Skeletal muscle satellite cell (primary cell): Measurements from ENCODE around the gene SAMD4A.
"Not testable (repeated sequence)": the region's sequence is repeated elsewhere in the genome, so short reads cannot be mapped to it uniquely, and the experiment has no call there.

Source experiments
- H3K27me3 ChIP-seq: 2 replicates; pipeline ENCODE4 v1.7.0; 2013; ENCODE audit warnings: low read length; ENCODE audit not compliant: control insufficient read depth, insufficient read depth
- H3K36me3 ChIP-seq: 2 replicates; pipeline ENCODE4 v1.7.0; 2013; ENCODE audit warnings: mild to moderate bottlenecking, control low read depth, low read length; ENCODE audit not compliant: insufficient read depth
- H3K4me1 ChIP-seq: 2 replicates; pipeline ENCODE4 v1.7.0; 2013; ENCODE audit warnings: low read length; ENCODE audit not compliant: control insufficient read depth, insufficient read depth
- H3K4me2 ChIP-seq: 2 replicates; pipeline ENCODE4 v1.7.0; 2013; ENCODE audit warnings: mild to moderate bottlenecking, low read length
- H3K4me3 ChIP-seq: 2 replicates; pipeline ENCODE4 v1.7.0; 2013; ENCODE audit warnings: low read length
- H3K9ac ChIP-seq: 2 replicates; pipeline ENCODE4 v1.7.0; 2013; ENCODE audit warnings: mild to moderate bottlenecking, low read depth, low read length, moderate library complexity
- H3K9me3 ChIP-seq: replicated peaks from 2 replicates; pipeline ENCODE4 v1.7.0; 2013; ENCODE audit warnings: mild to moderate bottlenecking, control low read depth, low read length

Gene SAMD4A

GRCh38 chr14:54747616-54748015, 180.7 kb downstream of the SAMD4A start:
- Histone ChIP-seq H3K4me3 (no peak overlapping the region), H3K4me1 (no peaks in the 10 kb centered on the region), H3K9me3 (no peaks in the 10 kb centered on the region), H3K4me2 (no peak overlapping the region), H3K27me3 (no peaks in the 10 kb centered on the region), H3K36me3 (peaks cover 19% of the 10 kb centered on the region), H3K9ac (no peak overlapping the region)

GRCh38 chr14:54749180-54749579, 182.3 kb downstream of the SAMD4A start:
- Histone ChIP-seq H3K36me3 (peaks cover 19% of the 10 kb centered on the region), H3K4me2 (no peak overlapping the region), H3K4me1 (no peaks in the 10 kb centered on the region), H3K27me3 (no peaks in the 10 kb centered on the region), H3K9ac (no peak overlapping the region), H3K9me3 (no peaks in the 10 kb centered on the region), H3K4me3 (no peak overlapping the region)

DNA sequence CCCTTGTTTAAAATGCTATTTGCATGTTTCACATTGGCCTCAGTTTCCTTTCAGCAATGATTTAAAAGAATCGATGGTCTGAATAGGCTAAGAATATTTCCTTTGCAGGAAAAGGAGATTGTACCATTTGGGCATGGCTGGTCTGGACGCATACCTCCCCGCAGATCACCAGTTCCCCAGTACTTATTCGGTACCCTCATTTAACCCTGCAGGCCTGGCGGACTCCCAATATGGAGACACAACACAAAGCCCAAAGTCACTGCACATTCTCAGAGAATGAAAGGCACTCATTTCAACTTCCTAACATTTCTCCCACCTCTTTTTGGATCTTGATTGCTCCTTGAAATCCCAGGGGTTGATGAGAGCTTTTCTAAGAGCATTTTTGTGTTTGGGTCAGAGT, 182.8 kb downstream of the SAMD4A start:
- peaks cover 19% of the 10 kb centered on the region for H3K36me3 ChIP-seq

GRCh38 chr14:54752611-54753010, 185.7 kb downstream of the SAMD4A start:
- not testable (repeated sequence) for H3K27me3 ChIP-seq, H3K9ac ChIP-seq, H3K4me1 ChIP-seq, H3K4me2 ChIP-seq, H3K9me3 ChIP-seq, H3K4me3 ChIP-seq
- peaks cover 17% of the 10 kb centered on the region for H3K36me3 ChIP-seq

More for the DNA sequence above, 182.8 kb downstream of the SAMD4A start:
- H3K9me3 ChIP-seq, result no peaks in the 10 kb centered on the region
- no peak overlapping the region for H3K4me3 ChIP-seq
- no peak overlapping the region for H3K4me2 ChIP-seq
- no peaks in the 10 kb centered on the region for H3K4me1 ChIP-seq
- no peak overlapping the region for H3K9ac ChIP-seq
- no peaks in the 10 kb centered on the region for H3K27me3 ChIP-seq

DNA sequence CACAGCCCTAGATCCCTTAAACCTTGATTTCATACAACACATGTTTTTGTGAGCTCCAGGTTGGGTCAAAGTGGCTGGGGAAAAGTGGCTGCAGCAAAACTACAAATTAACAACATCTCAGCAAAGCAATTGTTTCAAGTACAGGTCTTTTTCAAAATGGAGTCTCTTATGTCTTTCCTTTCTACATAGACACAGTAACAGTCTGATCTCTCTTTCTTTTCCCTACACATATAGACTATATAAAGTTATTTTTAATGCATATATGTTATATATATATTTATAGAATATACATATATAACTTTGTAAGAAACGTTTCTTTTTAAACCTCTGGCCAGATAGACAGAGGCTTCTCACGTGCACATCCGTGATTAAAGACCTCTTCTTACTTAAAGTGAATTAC, 186.5 kb downstream of the SAMD4A start:
- H3K36me3 ChIP-seq, result peaks cover 17% of the 10 kb centered on the region
- H3K27me3 ChIP-seq, H3K4me3 ChIP-seq, H3K9me3 ChIP-seq, H3K9ac ChIP-seq, H3K4me2 ChIP-seq, H3K4me1 ChIP-seq: not testable (repeated sequence)

DNA sequence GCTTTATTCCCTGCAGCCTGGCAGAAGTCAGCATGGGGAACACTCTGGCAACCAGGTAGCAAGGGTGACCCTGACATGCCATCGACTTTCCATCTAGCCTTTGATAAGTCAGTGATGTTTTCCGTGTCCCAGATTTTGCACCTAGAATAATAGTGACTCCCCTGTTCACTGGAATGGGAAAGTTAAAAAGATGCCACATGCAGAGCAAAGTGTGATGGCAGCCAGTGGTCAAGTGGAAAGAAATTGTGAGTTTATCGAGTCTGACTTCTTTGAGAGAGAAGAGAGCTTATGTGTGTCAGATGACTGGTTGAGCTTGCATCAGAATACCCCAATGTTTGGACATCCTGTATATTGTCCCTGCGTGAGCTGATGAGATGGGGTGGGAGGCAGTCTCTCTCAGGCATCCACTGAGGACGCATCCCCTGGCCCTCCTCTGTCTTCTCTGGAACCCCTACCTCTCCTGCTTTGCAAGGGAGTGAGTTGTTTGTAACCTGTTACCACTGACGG, 187.2 kb downstream of the SAMD4A start:
- H3K27me3 ChIP-seq, result no peaks in the 10 kb centered on the region
- H3K36me3 ChIP-seq, result peaks cover 17% of the 10 kb centered on the region
- H3K9me3 ChIP-seq, result no peaks in the 10 kb centered on the region
- no peak overlapping the region for H3K4me2 ChIP-seq
- no peak overlapping the region for H3K4me3 ChIP-seq
- H3K9ac ChIP-seq, result no peak overlapping the region
- H3K4me1 ChIP-seq, result no peaks in the 10 kb centered on the region

DNA sequence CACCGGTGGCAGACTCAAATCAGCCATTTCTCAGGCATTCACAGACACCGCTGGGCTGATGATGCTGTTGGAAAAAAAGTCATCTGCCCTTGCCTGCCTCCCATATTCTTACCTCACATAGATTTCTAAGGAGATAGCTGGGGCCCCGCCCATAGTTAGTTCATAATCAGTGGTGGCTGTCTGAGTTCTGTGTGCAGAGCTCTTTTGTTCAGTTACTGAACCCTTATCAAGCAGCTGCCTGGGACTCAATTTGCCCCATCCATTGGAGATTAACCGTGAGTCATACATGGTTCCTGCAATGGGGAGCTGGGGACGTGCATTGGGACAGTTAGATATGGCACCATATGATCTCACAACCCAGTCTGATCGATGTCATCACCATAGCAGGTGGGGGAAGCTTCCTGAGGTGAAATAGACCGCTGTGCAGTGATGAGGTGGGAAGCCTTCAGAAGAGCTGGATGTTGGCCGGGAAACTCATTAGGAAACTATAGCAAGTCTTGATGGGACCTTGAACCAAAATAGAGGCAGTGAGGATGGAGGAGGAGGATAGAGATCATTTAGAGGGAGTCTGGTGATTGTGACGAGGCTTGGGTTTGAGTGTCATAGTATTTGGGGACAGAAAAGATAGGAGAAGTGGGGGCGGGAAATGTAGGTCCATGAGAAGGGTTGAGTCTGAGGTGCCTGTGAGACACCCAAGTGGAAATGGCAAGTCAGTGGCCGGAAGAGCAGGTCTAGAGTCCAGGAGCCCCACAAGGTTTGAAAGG, 187.9 kb downstream of the SAMD4A start:
- no peaks in the 10 kb centered on the region for H3K4me1 ChIP-seq
- H3K4me3 ChIP-seq, result no peak overlapping the region
- H3K9ac ChIP-seq, result no peak overlapping the region
- H3K9me3 ChIP-seq, result no peaks in the 10 kb centered on the region
- peaks cover 16% of the 10 kb centered on the region for H3K36me3 ChIP-seq
- no peaks in the 10 kb centered on the region for H3K27me3 ChIP-seq
- no peak overlapping the region for H3K4me2 ChIP-seq

- peaks cover 25% of the 10 kb centered on the region for H3K36me3 ChIP-seq
Measured at GRCh38 chr14:54756656-54757392, 189.9 kb downstream of the SAMD4A start.

DNA sequence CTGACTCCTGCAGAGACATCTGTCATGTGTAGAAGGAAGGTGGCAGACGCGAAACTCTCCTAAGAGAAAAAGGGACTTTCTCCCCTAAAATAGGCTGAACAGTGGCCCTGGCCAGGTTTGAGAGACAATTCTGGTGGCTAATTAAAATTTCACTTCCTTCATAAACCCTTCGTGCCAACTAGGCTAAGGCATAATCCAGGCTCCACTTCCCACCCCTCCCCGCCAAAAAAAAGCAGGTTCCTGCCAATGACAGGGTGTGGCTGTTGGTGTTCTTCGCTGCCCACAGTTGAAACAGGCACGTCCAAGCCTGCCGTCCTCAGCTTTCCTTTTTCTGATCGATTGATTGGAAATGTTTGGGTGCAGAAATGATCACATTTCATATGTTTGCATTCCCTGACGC, 191.1 kb downstream of the SAMD4A start:
- no peak overlapping the region for H3K9ac ChIP-seq
- H3K9me3 ChIP-seq, result no peaks in the 10 kb centered on the region
- H3K4me1 ChIP-seq, result peaks cover 10% of the 10 kb centered on the region
- peaks cover 23% of the 10 kb centered on the region for H3K36me3 ChIP-seq
- H3K27me3 ChIP-seq, result no peaks in the 10 kb centered on the region
- H3K4me2 ChIP-seq, result no peak overlapping the region
- no peak overlapping the region for H3K4me3 ChIP-seq

More at GRCh38 chr14:54756656-54757392, 189.9 kb downstream of the SAMD4A start:
- no peak overlapping the region for H3K9ac ChIP-seq
- no peak overlapping the region for H3K4me2 ChIP-seq
- no peaks in the 10 kb centered on the region for H3K9me3 ChIP-seq
- peaks cover 3% of the 10 kb centered on the region for H3K4me1 ChIP-seq
- H3K4me3 ChIP-seq, result no peak overlapping the region
- no peaks in the 10 kb centered on the region for H3K27me3 ChIP-seq

GRCh38 chr14:54759982-54760585, 193.2 kb downstream of the SAMD4A start:
- Histone ChIP-seq H3K27me3 (no peaks in the 10 kb centered on the region), H3K4me1 (peaks cover 10% of the 10 kb centered on the region), H3K9me3 (no peaks in the 10 kb centered on the region), H3K4me2 (no peak overlapping the region), H3K9ac (no peak overlapping the region), H3K36me3 (peaks cover 40% of the 10 kb centered on the region), H3K4me3 (no peak overlapping the region)

DNA sequence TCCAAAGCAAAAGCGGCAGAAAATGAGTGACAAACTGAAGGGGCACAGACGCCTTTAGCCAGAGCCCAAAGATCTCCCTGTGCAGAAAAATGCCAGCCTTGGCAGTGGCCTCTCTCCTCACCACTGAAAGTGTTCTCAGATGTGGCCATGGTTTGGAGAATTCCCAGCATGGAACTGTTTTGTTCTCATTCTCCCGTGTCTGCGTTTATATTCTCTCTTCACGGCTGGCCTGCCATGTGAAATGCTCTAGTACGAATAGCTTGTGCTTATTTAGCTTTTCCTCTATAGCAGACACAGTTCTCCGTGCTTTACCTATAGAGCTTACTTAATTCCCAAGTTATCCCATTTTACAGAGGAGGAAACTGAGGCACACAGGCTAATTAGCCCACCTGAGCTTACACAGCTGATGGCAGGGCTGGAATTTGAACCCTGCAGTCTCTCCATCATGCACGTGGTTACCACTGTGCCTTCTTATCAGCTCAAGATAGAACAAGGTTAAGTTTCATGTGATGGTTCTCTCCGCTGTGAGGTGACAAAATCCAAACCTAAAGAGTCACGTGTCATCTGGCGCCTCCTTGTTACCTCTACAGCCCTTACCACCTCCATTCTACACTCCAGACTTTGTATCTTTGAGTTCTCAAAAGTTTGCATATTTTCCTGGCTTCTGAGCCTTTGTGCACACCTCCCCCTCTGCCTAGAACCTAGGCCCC, 194.1 kb downstream of the SAMD4A start:
- Histone ChIP-seq H3K4me2 (no peak overlapping the region), H3K9me3 (no peaks in the 10 kb centered on the region), H3K4me3 (no peak overlapping the region), H3K9ac (no peak overlapping the region), H3K36me3 (peaks cover 40% of the 10 kb centered on the region), H3K27me3 (no peaks in the 10 kb centered on the region), H3K4me1 (peaks cover 10% of the 10 kb centered on the region)
